CD4-positive, alpha-beta T cell treated with Interleukin-4 for 1 hour (primary cell): ENCODE measurements around the gene C12orf56.
A peak's percentile ranks its signal among the peaks of the same experiment; 100 is the strongest.
"Not testable (repeated sequence)": the region's sequence is repeated elsewhere in the genome, so short reads cannot be mapped to it uniquely, and the experiment has no call there.

Experiments used
- DNase-seq, 2 donors: peaks; one replicate each; pipeline ENCODE4 v3.0.0-alpha.2; 2020 to 2022

C12orf56 gene

DNA sequence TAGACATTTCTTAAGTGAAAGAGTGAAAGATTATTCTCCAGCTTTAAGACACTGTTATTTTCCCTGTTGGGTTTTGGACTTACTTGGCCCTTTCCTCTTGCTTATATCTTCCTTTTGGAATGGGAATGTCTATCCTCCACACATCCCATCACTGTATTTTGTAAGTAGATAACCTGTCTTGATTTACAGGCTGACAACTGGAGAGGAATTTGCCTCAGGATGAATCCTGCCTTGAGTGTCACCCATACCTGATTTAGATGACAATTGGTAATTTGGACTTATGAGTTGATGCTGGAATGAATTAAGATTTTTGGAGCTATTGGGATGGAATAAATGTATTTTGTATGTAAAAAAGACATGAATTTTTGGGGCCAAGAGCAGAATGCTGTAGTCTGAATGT, 94.3 kb downstream of the C12orf56 start:
- DNase-seq, result no peak

GRCh38 chr12:64293654-64294364, 96.7 kb downstream of the C12orf56 start:
- DNase-seq, result peak in 1 of 2 donors; percentile 3

DNA sequence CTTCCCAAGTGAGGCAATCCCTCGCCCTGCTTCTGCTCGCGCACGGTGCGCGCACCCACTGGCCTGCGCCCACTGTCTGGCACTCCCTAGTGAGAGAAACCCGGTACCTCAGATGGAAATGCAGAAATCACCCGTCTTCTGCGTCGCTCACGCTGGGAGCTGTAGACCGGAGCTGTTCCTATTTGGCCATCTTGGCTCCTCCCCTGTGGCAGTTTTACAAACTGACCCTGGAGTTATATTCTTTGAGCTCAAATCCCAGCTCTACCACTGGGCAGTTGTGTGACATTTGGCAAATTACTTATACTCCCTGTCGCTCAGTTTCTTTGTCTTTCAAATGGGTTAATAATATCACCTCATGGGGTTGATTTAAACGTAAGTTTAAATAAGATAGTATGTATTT, 97.4 kb downstream of the C12orf56 start:
- DNase-seq, result not testable (repeated sequence)

DNA sequence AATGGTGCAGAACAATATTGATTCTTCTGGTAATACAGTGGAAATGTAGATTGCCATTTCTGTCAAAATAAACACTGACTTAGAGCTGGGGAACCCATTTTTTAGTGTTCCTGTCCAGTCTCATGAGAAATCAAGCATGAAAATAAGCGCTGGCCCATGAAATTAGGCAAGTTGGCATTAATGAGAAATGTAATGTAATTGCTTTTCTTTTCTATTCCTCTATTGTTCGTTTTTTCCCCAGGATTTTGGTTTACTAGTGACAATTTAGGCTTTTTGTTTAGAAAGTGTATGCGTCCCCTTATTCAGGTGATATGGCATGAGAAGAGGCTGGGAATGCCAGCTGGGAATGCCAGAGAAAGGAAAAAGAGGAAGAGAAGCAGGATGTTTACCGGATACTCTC, 104.0 kb downstream of the C12orf56 start:
- no peak for DNase-seq

- DNase-seq, result no peak
Observed at GRCh38 chr12:64284256-64284655, 106.3 kb downstream of the C12orf56 start.

- DNase-seq, result no peak
Observed at GRCh38 chr12:64278421-64278820, 112.1 kb downstream of the C12orf56 start.

DNA sequence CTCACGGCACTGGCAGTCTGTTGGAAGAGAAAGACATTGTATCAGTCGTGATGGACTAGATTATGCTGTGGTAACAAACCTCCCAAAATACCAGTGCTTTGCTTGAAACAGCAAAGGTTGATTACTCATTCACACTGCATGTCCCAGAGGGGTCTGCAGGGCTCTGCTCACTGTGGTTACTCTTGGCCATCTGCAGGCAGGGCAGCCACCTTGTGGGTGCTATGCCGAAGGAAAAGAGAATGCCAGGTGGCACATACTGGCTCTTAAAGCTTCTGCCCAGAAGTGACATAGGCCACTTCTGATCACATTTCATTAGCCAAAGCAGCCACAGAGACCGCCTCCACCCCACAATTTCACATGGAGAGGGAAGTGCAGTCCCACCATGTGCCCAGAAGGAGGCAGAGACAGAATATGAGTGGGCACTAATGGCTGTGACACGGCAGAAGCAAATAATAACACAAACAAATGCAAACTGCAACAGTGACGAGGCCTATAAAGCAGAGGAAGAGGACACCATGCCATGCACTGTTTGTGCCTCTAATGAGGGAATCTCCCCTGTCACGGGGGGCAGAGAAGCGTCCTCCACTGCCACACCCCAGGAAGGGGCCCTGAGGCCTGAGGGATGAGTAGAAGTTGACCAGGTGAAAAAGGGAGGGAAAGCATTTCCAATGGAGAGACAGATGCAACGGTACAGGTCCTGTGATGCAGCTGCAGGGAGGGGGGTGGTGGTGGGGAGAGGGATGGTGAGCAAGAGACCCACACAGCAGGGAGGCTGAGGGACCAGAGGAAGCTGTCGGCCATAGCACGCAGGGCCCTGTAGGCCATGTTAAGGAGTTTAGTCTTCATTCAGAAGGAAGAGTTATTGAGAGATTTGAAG, 116.8 kb downstream of the C12orf56 start:
- peak in 1 of 2 donors; percentile 23 for DNase-seq

- DNase-seq, result no peak
Observed at GRCh38 chr12:64270411-64270810, 120.1 kb downstream of the C12orf56 start.

GRCh38 chr12:64269161-64269560, 121.4 kb downstream of the C12orf56 start:
- no peak for DNase-seq

DNA sequence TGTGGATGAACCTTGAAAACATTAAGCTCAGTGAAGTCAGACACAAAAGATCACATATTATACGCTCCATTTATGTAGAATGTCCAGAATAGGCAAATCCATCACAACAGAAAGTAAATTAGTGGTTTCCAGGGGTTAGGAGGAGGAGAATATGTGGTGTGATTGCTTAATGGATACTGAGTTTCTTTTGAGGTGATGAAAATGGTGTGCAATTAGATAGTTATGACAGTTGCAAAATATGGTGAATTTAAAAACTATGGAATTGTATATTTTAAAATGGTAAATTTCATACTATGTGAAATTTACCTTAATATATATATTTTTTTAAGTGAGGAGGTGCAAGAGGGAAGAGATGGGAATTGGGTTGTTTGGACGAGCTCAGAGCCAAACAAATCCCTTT, 122.1 kb downstream of the C12orf56 start:
- no peak for DNase-seq

DNA sequence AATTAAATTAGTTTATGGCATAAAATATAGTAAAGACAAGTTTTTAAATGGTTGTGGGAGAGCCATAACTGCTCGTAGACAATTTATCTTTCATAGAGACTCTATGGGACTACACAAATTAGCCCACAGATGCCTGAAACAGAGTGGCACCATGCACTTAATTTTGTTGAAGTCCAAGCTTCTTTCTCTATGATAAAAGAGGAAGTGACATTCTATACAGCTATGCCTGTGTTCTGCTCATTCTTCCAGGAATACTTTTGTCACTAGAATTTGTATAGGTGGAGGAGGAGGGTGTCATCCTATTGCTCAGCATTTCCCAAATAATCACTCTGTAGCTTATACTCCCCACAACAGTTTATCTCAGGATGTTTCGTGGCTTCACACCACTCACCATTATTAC, 124.7 kb downstream of the C12orf56 start:
- no peak for DNase-seq

DNA sequence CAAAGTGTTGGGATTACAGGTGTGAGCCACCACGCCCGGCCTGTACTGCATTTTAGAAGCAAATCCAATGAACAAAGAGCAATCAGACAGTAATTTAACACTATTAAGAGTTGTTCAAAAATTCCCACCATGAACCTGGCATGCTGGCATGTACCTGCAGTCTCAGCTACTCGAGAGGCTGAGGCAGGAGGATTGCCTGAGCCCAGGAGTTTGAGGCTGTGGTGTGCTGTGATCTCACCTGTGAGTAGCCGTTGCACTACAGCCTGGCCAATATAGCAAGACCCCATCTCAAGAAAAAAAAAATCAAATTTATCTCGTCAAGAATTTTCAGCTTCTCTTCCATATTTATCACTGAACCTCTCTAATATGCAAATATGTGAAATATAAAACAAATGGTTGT, 128.7 kb downstream of the C12orf56 start:
- no peak for DNase-seq

- DNase-seq, result no peak
Observed at GRCh38 chr12:64258576-64258975, 132.0 kb downstream of the C12orf56 start.

- DNase-seq, result peak in 1 of 2 donors; percentile 65
Observed at GRCh38 chr12:64256166-64256800, 134.3 kb downstream of the C12orf56 start.

GRCh38 chr12:64255249-64255648, 135.3 kb downstream of the C12orf56 start:
- no peak for DNase-seq

DNA sequence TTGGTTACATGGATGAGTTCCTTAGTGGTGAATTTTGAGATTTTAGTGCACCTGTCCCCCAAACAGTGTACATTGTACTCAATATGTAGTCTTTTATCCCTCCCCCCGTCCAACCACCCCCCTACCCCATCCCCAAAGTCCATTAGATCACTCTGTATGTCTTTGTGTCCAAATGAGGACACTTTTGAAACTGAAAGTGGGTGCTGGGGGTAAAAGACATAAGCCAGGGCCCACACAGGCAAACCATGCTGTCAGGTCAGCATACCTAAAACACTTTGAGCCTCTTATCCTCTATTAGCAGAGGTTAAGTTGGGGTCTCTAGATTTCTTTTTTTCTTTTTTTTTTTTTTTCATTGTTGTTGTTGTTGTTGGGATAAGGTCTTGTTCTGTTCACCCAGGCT, 137.2 kb downstream of the C12orf56 start:
- no peak for DNase-seq

GRCh38 chr12:64252681-64253080, 137.9 kb downstream of the C12orf56 start:
- DNase-seq, result no peak

DNA sequence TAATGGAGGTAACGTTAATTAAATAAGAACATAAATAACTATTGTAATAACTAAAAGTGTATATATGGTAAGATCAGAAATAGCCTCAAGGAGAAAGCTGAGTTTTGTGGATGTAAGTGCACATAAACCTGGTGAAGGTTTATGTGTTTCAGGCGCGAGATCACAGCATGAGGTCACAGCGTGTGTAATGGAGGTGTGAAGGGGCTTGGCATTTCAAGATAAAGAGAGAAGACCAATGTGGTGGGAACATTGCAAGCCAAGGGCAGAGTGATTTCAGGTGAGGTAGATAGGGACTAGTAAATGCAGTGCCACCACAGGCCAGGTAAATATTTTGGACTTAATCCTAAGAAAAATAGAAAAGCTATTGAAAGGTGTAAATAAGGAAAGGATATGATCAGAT, 146.7 kb downstream of the C12orf56 start:
- DNase-seq, result no peak

DNA sequence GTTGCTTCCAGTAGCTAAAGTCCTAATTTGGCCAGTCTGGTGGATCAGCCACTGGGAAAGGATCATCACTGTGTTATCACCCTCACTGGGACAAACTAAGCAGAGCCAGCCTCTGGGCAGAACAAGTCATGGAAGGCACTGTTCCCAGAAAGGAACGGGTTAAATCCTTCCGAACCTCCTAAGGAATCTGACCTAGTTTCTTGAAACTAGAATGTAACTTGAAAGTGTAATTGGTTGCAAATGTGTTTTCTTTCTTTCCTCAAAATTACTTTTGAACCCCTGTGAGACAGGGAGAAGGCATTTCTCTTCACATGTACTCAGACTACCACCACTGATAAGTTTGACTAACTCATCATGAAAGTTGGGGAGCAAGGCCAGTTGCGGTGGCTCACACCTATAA, 149.8 kb downstream of the C12orf56 start:
- DNase-seq, result no peak

DNA sequence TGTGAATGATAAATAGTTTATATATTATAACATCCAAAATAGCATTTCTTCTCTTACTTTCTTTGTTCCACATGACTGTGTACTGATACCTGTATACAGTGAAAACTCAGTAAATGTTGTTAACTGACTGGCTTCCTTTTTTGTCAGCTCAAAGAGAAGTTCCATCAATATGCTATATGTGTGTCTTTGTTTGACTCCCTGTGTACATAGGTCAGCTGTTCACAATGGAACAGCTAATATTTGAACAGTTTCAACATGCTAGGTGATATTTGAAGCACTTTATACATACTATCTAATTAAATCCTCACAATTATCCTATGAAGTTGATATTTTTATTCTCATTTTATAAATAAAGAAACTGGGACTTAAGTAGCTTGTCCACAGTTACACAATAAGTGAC, 153.2 kb downstream of the C12orf56 start:
- no peak for DNase-seq

- DNase-seq, result no peak
Observed at GRCh38 chr12:64236549-64236948, 154.0 kb downstream of the C12orf56 start.

- no peak for DNase-seq
Observed at GRCh38 chr12:64232196-64232595, 158.4 kb downstream of the C12orf56 start.

- no peak for DNase-seq
Observed at GRCh38 chr12:64229796-64230195, 160.8 kb downstream of the C12orf56 start.

DNA sequence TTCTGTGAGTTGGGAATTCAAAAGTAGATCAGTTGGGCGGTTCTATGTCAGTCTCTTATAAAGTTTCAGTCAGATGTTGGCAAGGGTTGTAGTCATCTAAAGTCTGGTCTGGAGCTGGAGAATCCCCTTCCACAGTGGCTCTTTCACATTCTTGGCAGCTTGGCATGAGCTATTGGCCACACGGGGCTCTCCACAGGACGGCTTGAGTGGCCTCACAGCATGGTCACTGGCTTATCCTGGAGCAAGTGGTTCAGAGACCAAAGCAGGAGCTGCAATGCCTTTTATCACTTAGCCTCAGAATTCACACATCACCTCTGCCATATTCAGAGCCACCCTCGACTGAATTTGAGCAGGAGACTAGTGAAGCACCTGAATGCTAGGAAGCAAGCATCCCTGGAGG, 161.3 kb downstream of the C12orf56 start:
- DNase-seq, result no peak
